ENCODE measurements around the gene DOC2A.
A peak's percentile ranks its signal among the peaks of the same experiment; 100 is the strongest.

Gene DOC2A

GRCh38 chr16:30005341-30006094 lies 5.3 kb downstream of the DOC2A start:
- DNase-seq (ENCODE audit: low spot score): no peak

DNA sequence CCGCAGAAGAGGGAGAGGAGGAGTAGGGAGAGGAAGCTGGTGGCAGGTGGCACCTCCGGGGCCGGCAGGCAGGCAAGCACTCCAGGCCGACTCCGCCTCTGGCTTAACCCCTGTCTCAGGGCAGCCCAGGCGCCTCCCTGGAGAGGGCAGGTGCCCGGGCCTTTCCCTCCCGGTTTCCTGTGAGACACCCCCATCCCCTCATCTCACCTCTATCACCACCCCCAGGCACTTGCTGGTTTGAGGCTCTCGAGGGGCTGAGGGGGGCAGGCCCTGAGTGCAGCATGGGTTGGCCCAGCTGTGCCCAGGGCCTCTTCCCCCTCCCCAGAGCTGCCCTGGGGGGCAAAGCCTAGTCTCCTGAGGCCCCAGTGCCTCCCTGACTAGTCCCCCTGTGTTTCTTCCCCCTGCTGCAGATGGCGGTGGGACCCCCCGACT lies 6.0 kb downstream of the DOC2A start:
- DNase-seq (ENCODE audit: low spot score): no peak

- no peak for DNase-seq (ENCODE audit: low spot score)
Observed at GRCh38 chr16:30004424-30004776, 6.4 kb downstream of the DOC2A start.

GRCh38 chr16:30003670-30004423 lies 7.0 kb downstream of the DOC2A start:
- no peak for DNase-seq (ENCODE audit: low spot score)

GRCh38 chr16:30002614-30003346 lies 8.0 kb downstream of the DOC2A start:
- DNase-seq (ENCODE audit: low spot score): no peak

DNA sequence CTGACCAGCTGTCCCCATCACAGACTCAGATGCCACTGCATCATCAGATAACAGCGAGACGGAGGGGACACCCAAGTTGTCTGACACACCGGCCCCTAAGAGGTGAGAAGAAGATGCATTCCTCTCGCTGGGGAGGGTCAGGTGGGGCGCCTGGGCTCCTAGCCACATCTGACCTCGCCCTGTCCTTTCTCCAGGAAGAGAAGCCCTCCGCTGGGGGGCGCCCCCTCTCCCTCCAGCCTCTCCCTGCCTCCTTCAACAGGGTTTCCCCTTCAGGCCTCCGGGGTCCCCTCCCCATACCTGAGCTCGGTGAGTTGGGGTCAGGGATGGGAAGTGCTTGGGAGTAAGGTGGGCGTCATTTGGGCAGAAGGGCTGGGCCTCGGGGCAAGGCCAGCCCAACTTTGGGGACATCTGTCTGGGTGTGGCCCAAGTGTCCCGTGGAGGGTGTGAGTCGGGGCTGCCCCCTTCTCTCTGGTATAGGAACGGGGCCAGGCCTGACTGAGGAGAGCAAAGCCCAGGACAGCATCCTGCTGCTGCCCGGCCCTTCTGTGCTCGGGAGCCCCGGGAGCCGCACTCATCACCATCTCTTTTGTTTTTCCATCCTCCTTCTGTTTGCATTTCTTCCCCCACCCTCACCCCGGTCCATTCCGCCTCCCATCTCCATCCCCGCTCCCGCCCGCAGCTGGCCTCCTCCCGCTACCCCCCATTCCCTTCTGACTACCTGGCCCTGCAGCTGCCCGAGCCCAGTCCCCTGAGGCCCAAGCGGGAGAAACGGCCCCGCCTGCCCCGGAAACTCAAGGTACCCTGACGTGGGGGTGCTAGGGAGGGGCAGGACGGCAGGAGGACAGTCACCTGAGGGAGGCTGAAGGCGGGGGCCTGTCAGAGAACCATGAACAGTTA lies 9.8 kb downstream of the DOC2A start:
- DNase-seq (ENCODE audit: low spot score): no peak

- no peak for DNase-seq (ENCODE audit: low spot score)
Observed at GRCh38 chr16:29999605-30000004, 11.2 kb downstream of the DOC2A start.

GRCh38 chr16:29996766-29997250 lies 14.0 kb downstream of the DOC2A start:
- no peak for DNase-seq (ENCODE audit: low spot score)

GRCh38 chr16:29995911-29996765 lies 14.7 kb downstream of the DOC2A start, which contains the start of gene INO80E:
Gene INO80E (plus strand): TSS chr16:29996241. CDS start chr16:29996311, 70 bp downstream.
- DNase-seq (ENCODE audit: low spot score): peak; percentile 97

DNA sequence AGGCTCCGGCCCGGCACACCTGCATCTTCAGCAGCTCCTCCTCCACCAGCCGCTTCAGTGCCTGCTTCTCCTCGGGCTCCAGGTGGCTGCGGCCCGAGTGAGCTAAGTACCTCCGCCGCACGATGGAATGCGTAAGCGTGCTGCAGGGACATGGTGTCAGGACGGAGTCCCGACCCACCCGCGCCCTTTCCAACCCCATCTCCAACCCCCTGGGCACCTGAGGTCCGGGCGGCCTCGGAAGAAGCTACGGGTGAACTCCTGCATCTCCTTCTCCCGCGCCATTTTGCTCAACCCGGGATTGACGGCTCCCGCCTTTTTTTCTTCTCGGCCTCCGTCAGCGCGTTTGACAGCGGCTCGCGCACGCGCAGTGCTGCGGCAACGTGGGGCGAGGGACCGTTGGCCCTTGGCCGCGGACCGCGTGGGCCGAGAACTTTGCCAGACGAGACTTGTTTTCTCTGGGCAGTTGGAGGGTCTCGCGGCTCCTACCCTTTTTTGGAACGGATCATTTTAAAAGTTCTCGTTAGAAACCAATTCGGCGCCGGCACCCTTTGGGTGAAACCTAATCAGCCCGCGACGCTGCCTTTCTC lies 15.4 kb downstream of the DOC2A start, which contains the start of gene HIRIP3:
HIRIP3 (minus strand) TSS at position 294 of the 587 bp plus-strand sequence; CDS start at position 282, 12 bp downstream.
- DNase-seq (ENCODE audit: low spot score): peak; percentile 91

DNA sequence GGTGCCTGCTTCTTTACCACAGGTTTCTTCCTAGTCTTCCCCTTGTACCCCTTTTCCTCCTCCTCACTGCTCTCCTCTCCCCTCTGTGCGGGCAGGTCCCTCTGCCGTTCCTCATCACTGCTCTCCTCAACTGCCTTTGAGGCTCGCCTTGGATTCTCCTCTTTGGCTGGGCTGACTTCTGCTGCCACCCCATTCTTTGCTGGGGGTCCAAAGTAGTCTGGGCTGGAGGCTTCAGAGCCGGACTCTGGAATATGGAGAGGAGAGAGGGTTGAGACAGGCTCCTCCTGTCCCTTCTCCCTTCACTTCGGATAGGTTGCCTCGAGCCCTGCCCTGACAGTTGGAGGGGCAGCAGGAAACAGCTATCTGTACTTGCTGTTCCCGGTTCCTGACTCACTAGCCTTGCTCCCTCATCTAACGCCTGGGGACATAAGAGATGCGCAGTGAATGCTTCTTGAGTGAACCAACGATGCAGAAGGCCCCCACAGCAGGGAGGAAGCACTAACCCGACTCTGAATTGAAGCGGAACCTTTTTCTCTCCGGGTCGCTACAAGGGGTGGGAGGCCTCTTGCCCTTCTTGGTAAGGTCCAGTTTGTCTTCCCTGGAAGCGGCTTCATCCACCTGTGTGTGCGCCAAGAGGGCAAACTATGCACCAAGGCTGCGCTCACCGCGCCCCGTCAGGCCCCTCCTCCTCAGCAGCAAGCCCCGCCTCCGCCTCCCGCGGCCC lies 16.1 kb downstream of the DOC2A start:
- DNase-seq (ENCODE audit: low spot score): no peak

DNA sequence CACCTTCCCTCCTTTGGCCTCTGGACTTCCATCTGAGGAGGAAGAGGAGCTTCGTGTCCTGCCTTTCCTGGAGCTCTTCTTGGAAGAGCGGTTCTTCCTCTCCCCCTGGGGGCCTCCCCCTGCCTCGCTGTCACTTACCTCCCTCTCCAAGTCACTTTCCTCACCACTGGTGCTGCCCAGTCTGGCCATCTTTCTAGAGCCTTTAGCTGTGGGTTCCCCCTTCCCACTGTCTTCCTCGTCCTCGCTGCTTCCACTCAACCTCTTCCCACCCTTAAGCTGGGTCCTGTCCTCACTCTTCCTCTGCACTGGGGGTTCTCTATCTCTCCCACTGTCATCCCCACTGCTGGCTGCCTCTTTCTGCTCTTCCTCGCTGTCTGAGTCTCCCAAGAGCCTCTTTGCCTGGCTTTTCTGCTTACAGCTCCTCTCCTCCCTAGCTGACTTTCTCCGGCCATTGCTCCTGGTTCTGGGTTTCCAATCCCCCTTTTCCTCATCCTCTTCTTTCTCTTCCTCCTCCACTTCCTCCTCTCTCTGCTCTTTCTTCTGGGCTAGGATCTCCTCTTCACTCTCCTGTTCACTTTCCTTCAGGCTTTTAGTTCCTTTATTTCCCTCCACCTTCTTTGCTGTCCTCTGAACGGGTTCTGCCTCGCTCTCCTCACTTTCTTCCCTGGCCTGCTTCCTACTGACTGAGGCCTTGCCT lies 16.8 kb downstream of the DOC2A start:
- no peak for DNase-seq (ENCODE audit: low spot score)

DNA sequence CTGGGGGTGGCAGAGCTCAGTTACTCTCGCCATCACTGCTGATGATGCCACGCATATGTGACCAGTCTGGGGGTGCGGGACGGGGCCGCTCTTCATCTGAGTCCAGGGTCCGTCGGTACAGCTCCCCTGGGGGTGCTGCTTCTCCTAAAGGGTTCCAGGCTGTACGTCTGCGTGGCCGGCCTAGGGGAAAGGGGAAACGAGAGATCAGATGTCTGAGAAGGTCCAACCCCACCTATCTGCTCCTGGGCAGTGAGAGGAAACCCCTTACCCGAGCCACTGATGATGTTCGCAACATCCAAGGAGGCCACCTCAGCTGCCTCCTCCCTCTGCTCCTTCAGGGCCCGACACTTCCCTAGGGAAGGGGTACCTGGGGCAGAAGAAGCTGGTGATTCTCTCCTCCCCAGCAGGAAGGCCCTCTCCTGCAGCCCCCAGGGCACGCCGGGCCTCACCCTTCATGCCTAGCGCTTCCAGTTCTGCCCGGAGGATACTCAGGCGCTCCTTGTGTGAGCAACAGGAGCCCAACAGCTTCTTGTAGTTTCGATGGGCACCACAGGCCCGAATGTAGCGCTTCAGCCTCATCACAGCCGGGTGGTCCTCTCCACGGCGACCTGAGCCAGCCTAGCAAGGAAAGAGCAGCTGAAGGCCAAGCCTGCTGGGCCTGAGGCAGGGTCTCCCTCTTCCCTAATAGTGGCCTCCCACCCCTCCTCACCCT lies 17.5 kb downstream of the DOC2A start:
- no peak for DNase-seq (ENCODE audit: low spot score)

DNA sequence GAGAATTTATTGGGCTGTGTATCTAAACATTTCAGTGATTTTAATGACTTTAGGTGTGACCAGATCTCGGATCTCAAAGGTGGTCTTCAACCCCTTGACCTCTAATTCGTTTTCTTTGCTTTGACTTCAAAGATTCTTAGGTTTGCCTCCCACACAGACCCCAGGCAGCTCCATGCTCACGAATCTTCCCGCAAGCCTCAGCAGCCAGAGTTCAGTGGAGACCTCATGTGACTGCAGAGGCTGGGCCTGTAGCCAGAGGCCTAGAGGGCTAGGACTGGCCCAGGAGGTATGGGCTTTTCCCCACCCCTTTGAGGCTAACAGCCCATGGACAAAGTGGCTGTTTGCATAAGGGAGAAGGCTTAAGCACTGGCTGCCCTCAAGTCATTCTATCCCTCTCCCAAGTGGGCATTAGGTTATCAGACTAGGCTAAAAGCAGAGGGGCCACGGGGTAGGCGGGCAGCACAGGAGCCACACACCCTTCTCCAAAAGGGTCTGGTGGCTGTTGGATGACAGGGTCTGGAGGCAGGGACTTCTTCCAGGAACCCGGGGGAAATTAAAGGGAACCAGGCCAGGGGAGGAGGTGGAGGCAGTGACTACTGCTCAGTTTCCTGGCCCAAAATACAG lies 18.4 kb downstream of the DOC2A start:
- DNase-seq (ENCODE audit: low spot score): no peak

GRCh38 chr16:29991571-29991904 lies 19.3 kb downstream of the DOC2A start:
- DNase-seq (ENCODE audit: low spot score): no peak

DNA sequence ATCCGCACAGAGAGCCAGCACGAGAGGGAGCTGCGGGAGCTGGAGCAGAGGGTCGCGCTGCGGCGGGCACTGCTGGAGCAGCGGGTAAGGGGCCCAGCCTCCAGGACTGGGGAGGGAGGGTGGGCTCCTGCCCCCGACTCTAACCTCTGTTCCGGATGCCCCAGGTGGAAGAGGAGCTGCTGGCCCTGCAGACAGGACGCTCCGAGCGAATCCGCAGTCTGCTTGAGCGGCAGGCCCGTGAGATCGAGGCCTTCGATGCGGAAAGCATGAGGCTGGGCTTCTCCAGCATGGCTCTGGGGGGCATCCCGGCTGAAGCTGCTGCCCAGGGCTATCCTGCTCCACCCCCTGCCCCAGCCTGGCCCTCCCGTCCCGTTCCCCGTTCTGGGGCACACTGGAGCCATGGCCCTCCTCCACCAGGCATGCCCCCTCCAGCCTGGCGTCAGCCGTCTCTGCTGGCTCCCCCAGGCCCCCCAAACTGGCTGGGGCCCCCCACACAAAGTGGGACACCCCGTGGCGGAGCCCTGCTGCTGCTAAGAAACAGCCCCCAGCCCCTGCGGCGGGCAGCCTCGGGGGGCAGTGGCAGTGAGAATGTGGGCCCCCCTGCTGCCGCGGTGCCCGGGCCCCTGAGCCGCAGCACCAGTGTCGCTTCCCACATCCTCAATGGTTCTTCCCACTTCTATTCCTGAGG lies 19.8 kb downstream of the DOC2A start:
- no peak for DNase-seq (ENCODE audit: low spot score)

DNA sequence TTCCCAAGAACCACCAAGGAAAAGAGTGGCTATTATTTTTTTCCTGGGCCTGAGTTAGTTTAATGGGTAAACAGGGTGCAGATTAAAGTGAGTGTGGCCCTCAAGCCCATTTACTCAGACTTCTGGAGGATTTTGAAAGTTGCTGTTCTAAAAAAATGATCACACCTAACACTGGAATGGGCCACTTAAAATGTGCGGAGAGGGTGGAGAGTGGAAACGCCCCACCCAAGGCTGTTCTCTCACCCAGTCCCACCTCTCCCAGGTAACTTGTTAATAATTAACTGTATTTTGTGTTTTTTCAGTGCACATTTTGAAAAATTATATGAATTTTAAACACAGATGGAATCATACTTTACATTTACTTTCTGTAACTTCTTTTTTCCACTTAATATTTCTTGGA lies 20.8 kb downstream of the DOC2A start:
- DNase-seq (ENCODE audit: low spot score): no peak

All from SK-N-DZ (cell line).